ENCODE results near the gene AOC1.
"Not testable (repeated sequence)": the region's sequence is repeated elsewhere in the genome, so short reads cannot be mapped to it uniquely, and the experiment has no call there.

Gene AOC1, protein sequence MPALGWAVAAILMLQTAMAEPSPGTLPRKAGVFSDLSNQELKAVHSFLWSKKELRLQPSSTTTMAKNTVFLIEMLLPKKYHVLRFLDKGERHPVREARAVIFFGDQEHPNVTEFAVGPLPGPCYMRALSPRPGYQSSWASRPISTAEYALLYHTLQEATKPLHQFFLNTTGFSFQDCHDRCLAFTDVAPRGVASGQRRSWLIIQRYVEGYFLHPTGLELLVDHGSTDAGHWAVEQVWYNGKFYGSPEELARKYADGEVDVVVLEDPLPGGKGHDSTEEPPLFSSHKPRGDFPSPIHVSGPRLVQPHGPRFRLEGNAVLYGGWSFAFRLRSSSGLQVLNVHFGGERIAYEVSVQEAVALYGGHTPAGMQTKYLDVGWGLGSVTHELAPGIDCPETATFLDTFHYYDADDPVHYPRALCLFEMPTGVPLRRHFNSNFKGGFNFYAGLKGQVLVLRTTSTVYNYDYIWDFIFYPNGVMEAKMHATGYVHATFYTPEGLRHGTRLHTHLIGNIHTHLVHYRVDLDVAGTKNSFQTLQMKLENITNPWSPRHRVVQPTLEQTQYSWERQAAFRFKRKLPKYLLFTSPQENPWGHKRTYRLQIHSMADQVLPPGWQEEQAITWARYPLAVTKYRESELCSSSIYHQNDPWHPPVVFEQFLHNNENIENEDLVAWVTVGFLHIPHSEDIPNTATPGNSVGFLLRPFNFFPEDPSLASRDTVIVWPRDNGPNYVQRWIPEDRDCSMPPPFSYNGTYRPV

DNA sequence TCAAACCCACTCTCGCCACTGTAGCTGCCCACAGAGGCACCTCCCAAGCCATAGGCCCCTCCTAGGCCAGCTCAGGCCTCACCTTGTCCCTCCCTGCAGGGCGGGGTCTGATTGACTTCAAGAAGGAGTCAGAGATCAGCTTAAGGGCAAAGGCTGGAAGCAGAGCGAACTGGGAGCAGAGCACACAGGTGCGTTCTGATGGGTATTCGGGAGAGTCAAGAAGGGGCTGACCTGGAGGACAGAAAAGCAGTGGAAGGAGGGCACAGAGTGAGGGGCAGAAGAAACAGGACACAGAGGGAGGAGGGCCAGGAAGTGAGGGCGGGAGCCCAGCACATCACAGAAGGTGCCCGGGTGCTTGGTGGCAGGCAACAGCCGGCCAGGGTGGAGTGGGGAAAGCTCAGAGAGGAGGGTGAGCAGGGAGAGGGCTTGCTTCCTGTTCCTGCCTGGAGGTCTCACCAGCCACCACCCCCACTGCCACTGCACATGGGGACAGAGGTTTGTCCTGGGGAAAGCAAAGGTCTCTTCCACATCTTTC is at the start of gene AOC1:
AOC1 (plus strand) TSS at position 147 of the 535 bp plus-strand sequence. CDS start 3,954 bp downstream, outside the sequence.
- no peak for FAIRE-seq
- no peak for DNase-seq (ENCODE audit: low spot score)

DNA sequence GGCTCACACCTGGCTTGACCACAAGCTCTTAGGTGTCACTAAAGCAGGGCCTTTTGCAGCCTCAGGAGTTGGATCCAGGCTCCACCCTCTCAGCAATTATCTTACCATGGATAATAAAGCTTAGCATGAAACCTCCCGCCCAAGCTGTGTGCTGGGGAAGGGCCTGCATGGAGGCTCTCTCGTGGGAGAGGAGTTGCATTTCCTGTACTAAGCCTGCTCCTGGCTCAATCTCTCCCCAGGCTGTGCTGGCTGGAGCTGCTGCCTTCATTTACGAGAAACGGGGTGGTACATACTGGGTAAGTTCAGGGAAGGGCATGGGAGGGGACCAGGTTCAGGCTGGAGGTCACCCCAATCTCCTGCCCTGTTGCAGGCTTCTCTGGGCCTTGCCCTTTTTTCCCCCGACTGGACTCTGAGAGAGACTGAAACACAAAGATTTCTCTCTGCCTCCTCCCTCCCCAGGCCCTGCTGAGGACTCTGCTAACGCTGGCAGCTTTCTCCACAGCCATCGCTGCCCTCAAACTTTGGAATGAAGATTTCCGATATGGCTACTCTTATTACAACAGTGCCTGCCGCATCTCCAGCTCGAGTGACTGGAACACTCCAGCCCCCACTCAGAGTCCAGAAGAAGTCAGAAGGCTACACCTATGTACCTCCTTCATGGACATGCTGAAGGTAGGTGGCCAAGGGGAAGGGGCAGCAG is 49.0 kb upstream of the AOC1 start:
- DNase-seq (ENCODE audit: low spot score) (no peak), FAIRE-seq (no peak)

DNA sequence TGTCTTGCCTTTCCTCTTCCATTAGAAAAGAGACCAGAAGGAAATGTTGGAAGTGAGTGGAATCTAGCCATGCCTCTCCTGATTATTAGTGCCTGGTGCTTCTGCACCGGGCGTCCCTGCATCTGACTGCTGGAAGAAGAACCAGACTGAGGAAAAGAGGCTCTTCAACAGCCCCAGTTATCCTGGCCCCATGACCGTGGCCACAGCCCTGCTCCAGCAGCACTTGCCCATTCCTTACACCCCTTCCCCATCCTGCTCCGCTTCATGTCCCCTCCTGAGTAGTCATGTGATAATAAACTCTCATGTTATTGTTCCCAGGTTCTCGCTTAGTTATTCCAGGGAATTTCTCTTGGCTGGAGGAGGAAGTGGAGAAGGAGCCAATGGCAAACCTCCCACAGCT is 47.5 kb upstream of the AOC1 start:
- DNase-seq (ENCODE audit: low spot score), result no peak
- FAIRE-seq, result no peak

DNA sequence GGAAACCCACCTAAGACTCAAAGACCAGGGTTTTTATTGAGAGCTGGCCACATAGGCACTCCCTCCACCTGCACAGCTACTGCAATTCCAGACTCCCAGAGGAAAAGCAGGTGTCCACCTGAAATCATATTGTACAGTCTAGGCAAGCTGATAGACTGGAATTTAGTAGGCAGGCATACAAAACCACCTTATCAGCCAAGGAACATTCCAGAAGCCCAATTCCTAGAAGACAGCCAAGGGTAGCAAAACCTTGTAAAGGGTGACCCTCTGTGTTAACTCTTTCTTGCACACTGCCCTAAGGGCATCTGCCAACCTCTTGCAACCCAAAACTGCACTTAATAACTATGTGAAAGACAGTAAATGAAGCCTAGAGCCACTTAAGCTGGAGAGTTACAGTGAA is 46.5 kb upstream of the AOC1 start:
- no peak for DNase-seq (ENCODE audit: low spot score)
- no peak for FAIRE-seq

DNA sequence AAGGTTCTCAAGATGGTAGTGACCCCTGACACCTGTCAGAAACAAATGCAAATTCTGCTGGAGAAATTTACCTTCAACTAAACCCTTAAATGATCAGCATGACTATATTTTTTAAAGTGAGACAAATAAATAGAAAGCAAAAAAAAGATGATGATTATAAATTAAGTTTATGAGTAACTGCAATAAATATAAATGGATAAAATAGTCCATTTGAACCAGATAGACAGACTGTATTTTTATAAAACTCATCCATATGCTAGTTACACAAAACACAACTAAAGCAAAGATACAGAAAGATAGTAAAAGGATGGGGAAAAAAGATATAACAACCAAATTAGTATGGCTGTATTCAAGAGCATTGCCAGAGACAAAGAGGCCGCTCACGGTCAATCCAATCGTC is 45.9 kb upstream of the AOC1 start:
- DNase-seq (ENCODE audit: low spot score), result no peak
- no peak for FAIRE-seq

DNA sequence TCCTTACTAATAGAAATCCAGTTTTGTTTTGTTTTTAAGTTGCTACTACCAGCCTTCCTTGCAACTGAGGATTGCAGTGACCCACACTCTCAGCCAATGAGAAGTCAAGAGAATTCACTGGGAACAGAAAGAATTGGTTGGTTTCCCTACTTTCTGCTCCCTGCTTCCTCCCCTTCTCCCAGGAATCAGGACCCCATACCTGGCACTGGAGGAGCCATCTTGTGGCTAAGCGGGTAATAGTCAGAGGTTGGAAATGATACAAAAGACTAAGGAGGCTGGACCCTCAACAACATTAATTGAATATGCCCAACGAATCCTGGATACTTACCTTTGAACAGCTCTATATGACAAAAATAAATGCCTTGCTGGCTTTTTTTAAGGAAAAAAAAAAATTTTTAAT is 45.5 kb upstream of the AOC1 start:
- DNase-seq (ENCODE audit: low spot score) (no peak), FAIRE-seq (no peak)

DNA sequence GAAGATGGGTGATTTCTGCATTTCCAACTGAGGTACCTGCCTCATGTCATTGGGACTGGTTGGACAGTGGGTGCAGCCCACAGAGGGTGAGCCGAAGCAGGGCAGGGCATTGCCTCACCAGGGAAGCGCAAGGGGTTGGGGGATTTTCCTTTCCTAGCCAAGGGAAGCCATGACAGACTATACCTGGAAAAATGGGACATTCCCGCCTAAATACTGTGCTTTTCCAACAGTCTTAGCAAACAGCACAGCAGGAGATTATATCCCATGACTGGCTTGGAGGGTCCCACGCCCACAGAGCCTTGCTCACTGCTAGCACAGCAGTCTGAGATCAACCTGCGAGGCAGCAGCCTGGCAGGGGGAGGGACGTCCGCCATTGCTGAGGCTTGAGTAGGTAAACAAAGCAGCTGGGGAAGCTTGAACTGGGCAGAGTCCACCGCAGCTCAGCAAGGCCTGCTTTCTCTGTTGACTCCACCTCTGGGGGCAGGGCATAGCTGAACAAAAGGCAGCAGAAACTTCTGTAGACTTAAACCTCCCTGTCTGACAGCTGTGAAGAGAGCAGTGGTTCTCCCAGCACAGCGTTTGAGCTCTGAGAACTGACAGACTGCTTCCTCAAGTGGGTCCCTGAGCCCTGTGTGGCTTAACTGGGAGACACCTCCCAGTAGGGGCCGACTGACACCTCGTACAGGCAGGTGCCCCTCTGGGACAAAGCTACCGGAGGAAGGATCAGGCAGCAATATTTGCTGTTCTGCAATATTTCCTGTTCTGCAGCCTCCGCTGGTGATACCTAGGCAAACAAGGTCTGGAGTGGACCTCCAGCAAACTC is 44.5 kb upstream of the AOC1 start:
- not testable (repeated sequence) for DNase-seq (ENCODE audit: low spot score); FAIRE-seq

DNA sequence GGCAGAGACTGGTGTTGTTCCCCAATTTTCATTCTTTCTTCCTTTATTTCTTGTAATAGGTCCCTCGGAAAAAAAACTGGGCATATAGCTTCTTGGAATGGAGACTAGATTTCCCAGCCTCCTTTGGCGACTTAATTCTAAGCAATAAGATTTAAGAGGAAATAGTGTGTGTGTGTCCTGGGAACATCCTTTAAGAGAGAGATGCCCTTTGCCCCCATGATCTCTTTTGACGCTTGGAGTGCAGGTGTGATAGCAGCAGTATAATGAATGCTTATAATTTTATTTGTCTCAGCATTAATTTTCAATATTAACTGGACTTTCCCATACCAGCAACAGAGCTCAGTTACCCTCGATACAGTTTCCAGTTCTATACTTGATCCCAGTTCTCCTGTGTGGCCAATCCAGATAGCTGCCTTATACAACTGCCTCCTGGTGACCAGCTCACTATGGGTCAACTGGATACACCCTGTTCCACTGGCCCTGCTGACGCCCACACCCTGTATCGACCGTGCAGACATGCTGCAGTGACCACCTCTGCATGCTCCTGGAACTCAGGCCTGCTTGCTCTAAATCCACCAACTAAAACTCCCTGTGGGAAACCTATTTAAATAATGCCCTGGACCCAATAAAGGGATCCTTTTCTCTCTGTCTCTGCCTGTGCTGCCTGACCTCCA is 37.9 kb upstream of the AOC1 start:
- FAIRE-seq (no peak), DNase-seq (ENCODE audit: low spot score) (no peak)

DNA sequence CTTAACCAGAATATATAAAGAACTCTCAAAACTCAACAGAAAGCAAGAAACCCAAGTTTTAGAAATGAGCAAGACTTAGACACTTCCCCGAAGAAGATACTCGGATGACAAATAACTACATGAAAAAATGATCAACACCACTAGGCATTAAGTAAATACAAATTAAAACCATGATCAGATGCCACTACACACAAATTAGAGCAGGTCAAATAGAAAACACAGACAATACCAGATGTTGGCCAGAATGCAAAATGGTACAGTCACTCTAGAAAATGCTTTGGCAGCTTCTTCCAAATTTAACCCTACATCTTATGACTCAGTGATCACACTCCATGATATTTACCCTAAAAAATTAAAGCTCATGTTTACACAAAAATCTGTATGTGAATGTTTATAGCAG is 33.3 kb upstream of the AOC1 start:
- FAIRE-seq (no peak), DNase-seq (ENCODE audit: low spot score) (no peak)

DNA sequence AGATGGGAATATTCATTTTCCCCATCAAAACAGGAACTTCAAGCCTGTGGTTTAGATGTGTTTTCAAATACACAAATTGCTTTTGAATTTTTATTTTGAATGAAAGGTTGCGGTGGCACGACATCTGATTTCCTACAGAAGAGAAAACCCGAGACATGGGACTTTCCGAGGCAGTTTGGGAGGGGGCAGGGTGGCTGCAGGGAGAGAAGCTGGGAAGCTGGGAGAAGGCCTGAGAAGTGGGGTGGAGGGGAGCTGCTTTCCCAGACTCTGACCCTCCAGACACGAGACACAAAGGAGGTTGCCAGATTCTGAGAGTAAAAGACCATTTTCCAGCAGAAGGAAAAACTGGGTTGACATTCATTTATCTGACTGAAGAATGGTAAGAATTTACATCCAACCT is 32.2 kb upstream of the AOC1 start:
- FAIRE-seq (no peak), DNase-seq (ENCODE audit: low spot score) (no peak)

DNA sequence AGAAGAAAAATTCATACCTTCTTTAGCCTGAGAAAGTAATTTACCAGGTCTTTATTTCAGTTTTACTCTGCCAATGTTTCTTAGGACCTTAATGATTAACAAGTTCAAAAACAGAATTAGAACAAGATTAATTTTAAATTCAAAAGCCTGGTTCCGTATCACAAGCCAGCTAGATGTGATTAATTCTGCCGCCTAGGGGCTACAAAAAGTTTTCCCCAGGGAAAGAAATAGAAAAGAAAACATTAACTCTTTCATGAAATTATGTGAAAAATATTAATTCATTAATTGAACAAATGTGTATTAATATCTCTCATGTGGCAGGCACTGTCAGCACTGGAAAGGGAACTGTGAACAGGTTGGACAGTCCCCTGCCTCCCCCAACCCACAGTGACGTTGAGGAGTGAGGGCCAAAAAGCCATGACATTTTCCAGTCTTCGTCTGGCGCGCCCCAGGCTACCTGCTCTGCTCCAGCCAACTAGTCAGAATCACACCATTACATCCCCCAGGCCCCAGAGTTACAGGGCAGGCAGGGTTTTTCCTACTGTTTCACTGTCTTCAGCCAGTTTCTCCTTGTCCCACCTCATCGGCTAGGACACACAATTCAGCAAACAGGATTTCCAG is 31.6 kb upstream of the AOC1 start:
- DNase-seq (ENCODE audit: low spot score) (no peak), FAIRE-seq (no peak)

DNA sequence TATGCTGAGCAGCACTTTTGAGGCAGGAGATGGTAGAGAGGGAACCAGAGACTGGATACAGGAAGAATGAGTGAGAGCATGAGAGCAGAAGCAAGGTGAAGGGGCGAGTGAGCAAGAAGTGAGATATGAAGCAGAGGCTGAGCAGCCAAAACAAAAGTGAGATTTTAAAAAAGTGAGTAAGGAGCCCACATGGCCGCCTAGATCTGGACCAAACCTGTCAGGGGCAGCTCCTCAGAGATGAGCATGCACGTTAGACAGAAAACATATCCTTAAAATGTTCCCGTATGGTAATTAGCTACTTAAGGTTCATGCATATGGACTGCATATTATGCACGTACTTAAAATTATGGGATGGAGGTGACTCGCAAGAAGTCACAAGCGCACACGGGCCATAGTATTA is 29.3 kb upstream of the AOC1 start:
- FAIRE-seq, result no peak

DNA sequence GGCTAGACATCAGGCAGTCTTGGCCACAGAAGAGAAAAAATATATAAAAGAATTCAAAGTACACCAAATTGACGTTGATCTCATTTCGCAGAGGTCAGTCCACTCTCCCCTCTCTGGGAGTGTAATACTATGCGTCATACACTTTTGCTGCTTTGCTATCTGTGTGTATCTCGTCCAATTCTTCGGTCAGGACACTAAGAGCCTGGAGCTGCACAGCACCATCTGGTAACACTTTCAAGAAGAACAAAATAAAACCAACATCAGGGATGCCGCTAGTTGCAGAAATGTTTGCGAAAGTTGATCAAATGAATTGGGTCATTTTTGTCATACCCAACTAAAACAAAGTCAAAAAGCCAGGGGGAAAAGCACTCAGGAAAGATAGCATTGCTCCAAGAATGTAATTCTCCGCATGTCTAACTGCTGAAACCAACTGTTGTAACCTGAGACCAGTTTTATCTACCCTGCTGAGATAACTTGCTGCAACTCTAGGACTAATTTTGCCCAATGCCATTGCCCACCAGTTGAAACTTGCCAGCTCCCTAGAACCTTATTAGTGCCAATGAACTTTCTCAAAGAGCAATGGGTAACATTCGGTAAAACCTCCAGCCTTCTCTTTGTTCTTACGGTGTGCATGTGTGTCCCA is 28.7 kb upstream of the AOC1 start:
- no peak for DNase-seq (ENCODE audit: low spot score)
- FAIRE-seq, result no peak

More for the DNA sequence above, 29.3 kb upstream of the AOC1 start:
- DNase-seq (ENCODE audit: low spot score), result no peak

DNA sequence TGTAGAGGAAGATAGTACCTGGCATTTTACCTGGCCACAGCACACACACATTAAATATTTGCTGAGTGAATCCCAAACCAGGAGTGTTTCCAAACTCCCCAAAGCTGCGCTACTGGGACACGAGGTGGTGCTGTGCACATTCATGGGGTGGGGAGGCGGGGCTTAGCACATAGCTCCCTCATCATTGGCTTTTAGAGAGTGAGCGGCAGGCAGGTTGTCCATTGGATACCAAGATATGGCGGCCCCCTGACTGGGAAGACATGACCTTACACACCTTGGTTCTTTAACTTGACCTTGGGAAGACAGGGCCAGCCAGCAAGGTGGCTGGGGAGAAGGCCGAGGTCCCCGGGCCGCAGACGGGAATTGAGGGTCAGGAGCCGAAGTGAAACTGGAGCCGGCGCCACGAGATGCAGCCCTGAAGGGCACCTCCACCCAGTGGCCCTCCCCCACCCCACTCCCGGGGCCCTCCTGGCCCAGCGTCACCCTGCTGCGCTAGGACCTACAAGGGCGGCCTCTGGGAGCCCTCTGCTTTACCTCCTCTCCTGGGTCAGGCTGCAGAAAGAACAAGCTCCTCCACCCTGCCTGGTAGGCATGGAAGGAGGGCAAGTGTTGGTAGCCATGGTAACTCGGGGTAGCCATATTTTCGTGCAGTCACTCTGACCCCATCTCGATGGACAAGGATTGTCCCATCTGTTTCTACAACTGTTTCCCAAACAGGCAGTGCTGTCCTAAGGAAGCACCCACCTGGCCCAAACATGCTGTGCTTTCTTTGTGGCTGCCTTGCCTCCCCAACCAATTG is 27.7 kb upstream of the AOC1 start:
- DNase-seq (ENCODE audit: low spot score), result no peak
- no peak for FAIRE-seq

DNA sequence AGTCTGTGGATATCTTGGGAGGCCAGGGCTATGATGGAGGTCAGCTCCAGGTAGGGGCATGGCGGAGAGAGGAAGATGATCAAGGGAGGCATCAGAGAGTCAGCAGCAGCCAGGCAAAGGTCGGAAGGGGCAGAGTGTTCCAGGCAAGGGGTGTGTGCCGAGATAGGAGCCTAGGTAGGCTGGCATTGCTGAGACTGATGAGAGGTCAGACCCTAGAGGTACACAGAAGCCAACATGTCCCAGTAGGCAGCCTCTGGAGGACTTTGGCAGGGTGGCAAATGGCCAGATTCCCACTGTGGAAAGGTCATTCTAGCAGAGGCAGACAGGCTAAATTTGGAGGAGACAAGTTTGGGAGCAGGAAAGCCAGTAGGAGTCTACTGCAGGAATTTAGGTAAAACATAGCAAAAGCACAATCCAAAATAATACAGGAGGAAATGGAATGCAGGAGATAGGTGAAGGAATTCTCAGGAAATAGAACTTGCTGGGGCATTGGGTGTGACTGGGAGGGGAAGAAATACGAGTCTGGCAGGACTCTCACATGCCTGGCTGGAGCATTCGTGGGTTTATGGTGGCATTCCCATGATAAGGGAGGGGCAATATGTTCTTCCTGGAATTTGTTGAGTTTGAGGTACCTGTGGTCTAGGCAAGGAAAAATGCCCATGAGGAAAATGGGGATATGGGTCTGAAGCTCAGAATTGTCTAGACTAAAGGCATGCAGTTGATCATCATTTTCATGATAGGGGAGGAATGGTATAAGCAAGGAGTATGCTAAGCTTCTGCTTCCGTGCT is 26.1 kb upstream of the AOC1 start:
- no peak for FAIRE-seq
- DNase-seq (ENCODE audit: low spot score), result no peak

DNA sequence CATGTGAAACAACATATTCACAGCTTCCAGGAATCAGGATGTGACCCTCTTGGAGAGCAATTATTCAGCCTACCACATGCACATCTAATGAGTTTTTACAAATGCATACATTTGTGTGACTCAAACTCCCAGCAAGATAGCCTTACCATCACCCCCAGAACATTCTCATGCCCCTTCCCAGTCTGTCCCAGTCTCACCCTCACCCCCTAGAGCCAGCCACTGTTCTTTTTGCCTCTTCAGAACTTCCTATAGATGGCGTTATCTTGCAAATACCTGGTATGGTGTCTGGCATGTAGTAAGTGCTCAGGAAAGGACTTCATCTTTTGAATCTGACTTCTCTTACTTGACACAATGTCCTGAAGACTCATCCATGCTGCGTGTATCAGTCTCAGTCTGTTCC is 23.9 kb upstream of the AOC1 start:
- FAIRE-seq (no peak), DNase-seq (ENCODE audit: low spot score) (no peak)

DNA sequence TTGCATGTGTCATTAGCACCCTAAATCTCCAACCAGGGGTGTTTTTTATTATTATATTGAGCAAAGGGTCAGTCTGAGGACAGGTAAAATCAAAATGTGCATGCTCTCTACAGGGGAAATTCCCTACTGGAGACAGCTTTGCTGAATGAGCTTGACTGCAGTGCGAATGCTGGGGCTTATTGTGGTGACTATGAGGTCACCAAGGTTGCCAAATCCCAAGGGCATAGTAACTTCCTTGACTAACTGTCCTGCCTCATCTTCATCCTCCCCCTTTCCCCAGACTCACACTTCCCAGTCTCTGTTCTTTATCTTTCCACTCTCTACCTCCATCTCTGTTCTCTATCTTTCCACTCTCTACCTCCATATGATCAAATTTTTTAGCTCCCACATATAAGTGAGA is 22.9 kb upstream of the AOC1 start:
- no peak for DNase-seq (ENCODE audit: low spot score)

DNA sequence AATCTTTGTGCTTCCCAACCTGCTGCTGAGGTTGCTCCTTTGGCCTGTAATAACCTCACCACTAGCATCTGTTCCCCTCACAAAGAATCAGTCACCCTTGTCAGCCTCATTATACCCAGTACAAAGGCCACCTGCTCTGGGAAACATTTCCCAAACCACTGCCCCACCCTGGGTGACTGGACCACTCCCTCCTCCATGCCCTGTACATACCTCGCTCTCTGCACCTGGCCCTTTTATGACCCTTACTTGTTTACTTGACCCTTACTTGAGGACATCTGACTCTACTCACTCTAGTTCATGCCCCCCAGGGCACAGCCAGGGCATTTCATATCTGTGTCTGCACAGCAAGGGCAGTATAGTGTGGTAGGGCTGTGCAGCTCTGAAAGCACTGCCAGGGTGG is 21.4 kb upstream of the AOC1 start:
- DNase-seq (ENCODE audit: low spot score), result no peak
- FAIRE-seq, result no peak

More for the DNA sequence above, 22.9 kb upstream of the AOC1 start:
- no peak for FAIRE-seq
